Ascending aorta (tissue), 2 donors: ENCODE data around the gene NAV1. TPM values are rescaled to one million over a fixed set of nuclear protein-coding genes. Genes with fewer than 3 reads are reported as not detected.
"Not testable (repeated sequence)": the region's sequence is repeated elsewhere in the genome, so short reads cannot be mapped to it uniquely, and the experiment has no call there.

ENCODE experiments used
- DNase-seq, 2 donors: peaks; one replicate each; pipeline ENCODE4 v3.0.0-alpha.2; 2019; ENCODE audit warnings: low spot score in 2 of 2
- H3K27ac ChIP-seq, 2 donors: fragments of 200-600 bp; sonication (generic); one replicate each; pipeline ENCODE4 v1.5.1; 2016 to 2017; ENCODE audit warnings: mild to moderate bottlenecking in 1 of 2
- H3K27me3 ChIP-seq: fragments of 200-600 bp; sonication (generic); one replicate; pipeline ENCODE4 v1.5.1; 2017
- H3K36me3 ChIP-seq, 2 donors: fragments of 200-600 bp; sonication (generic); one replicate each; pipeline ENCODE4 v1.5.1; 2016
- H3K4me1 ChIP-seq, 2 donors: fragments of 200-600 bp; sonication (generic); one replicate each; pipeline ENCODE4 v1.5.1; 2016 to 2017; ENCODE audit warnings: mild to moderate bottlenecking in 1 of 2
- H3K4me3 ChIP-seq, 2 donors: fragments of 200-600 bp; sonication (generic); one replicate each; pipeline ENCODE4 v1.5.1; 2016 to 2017; ENCODE audit warnings: mild to moderate bottlenecking in 1 of 2
- H3K9me3 ChIP-seq, 2 donors: fragments of 200-600 bp; sonication (generic); one replicate each; pipeline ENCODE4 v1.5.1; 2016
- CTCF ChIP-seq, 3 experiments: fragments of 200-600 bp in 2 of 3; fragments of 450-650 bp in 1 of 3; sonication (generic) in 2 of 3; IDR thresholded peaks; one replicate each; pipeline ENCODE4 v1.5.1; 2016 to 2019; ENCODE audit warnings: antibody characterized with exemption in 3 of 3, mild to moderate bottlenecking in 1 of 3, moderate library complexity in 1 of 3
- intact Hi-C: fragments of 100-400 bp; cut with DNase I; formaldehyde crosslinking; loops from one replicate; pipeline ENCODE4 v1.15.1; 2023
- total RNA-seq: library from RNA; depleted of rRNA; stranded (reverse); fragments of >200 nt; gene quantifications from one replicate; pipeline ENCODE4 v1.1.0, GENCODE V29; 2016

The NAV1 gene
- total RNA-seq: 131 TPM

- no peaks in the 10 kb centered on the region for H3K9me3 ChIP-seq
- peak within 1 kb of the TSS; percentile 87 to 88 for H3K27ac ChIP-seq
- peaks cover 29 to 73% of the 10 kb centered on the region in 2 donors for H3K4me1 ChIP-seq
- H3K27me3 ChIP-seq: no peaks in the 10 kb centered on the region
- DNase-seq: peak in 1 of 2 donors; percentile 94
- peak in 1 of 3 experiments; percentile 25 for TF ChIP-seq CTCF (IDR thresholded peaks at IDR 0.05)
- intact Hi-C loops: loop anchor here (10.0 kb wide), 1 partner anchor 436 kb away; no protein-coding TSS in a partner anchor
- H3K4me3 ChIP-seq: peak within 1 kb of the TSS; percentile 92 to 95
- no peaks in the 10 kb centered on the region for H3K36me3 ChIP-seq
Measured at GRCh38 chr1:201538612-201539551, at the start of gene NAV1. TSS of gene NAV1 (plus strand) at chr1:201539127. CDS start at chr1:201622885, 83,758 bp downstream.

- Histone ChIP-seq H3K4me1 (peaks cover 37 to 77% of the 10 kb centered on the region in 2 donors), H3K36me3 (peaks cover 68 to 91% of the 10 kb centered on the region in 2 donors), H3K4me3 (peak overlapping the region; percentile 1 to 24), H3K27ac (peak overlapping the region; percentile 72 to 75), H3K27me3 (no peaks in the 10 kb centered on the region), H3K9me3 (no peaks in the 10 kb centered on the region)
- intact Hi-C loops: no loop called here
- TF ChIP-seq CTCF (IDR thresholded peaks at IDR 0.05): no peak
- no peak for DNase-seq
Measured at GRCh38 chr1:201489643-201490261, 49.2 kb upstream of the NAV1 start.

- Histone ChIP-seq H3K4me1 (peaks cover 47 to 83% of the 10 kb centered on the region in 2 donors), H3K27me3 (no peaks in the 10 kb centered on the region), H3K27ac (peak overlapping the region; percentile 58 to 75), H3K36me3 (peaks cover 68 to 91% of the 10 kb centered on the region in 2 donors), H3K9me3 (no peaks in the 10 kb centered on the region), H3K4me3 (no peak overlapping the region)
- DNase-seq: no peak
- intact Hi-C loops: no loop called here
- no peak for TF ChIP-seq CTCF (IDR thresholded peaks at IDR 0.05)
Measured at GRCh38 chr1:201490708-201491131, 48.2 kb upstream of the NAV1 start.

GRCh38 chr1:201491896-201492511 lies 46.9 kb upstream of the NAV1 start:
- peak overlapping the region in 1 of 2 donors; percentile 4 for H3K4me3 ChIP-seq
- H3K4me1 ChIP-seq: peaks cover 55 to 93% of the 10 kb centered on the region in 2 donors
- no peak for DNase-seq
- intact Hi-C loops: no loop called here
- peak overlapping the region; percentile 58 to 75 for H3K27ac ChIP-seq
- TF ChIP-seq CTCF (IDR thresholded peaks at IDR 0.05): no peak
- no peaks in the 10 kb centered on the region for H3K27me3 ChIP-seq
- H3K36me3 ChIP-seq: peaks cover 56 to 81% of the 10 kb centered on the region in 2 donors
- no peaks in the 10 kb centered on the region for H3K9me3 ChIP-seq

GRCh38 chr1:201493026-201493656 lies 45.8 kb upstream of the NAV1 start:
- intact Hi-C loops, DNase-seq, H3K27me3 ChIP-seq, H3K4me3 ChIP-seq, H3K9me3 ChIP-seq: not testable (repeated sequence)
- Histone ChIP-seq H3K36me3 (peaks cover 45 to 76% of the 10 kb centered on the region in 2 donors), H3K4me1 (peaks cover 59 to 98% of the 10 kb centered on the region in 2 donors), H3K27ac (peak overlapping the region; percentile 58 to 75)
